Osteocyte (in vitro differentiated cells): ENCODE data around the gene SNAPIN. TPM values are rescaled to one million over a fixed set of nuclear protein-coding genes. Genes with fewer than 3 reads are reported as not detected.

Source experiments
- DNase-seq: peaks from one replicate; pipeline ENCODE4 v3.0.0; 2021; ENCODE audit warnings: mixed read lengths; ENCODE audit not compliant: unreplicated experiment; ENCODE audit errors: extremely low spot score
- H3K27ac Mint-ChIP-seq: one replicate; pipeline ENCODE4 v1.8.0; 2021; ENCODE audit warnings: mild to moderate bottlenecking, mixed read lengths; ENCODE audit not compliant: unreplicated experiment
- H3K27me3 Mint-ChIP-seq: one replicate; pipeline ENCODE4 v1.8.0; 2021; ENCODE audit warnings: mixed read lengths; ENCODE audit not compliant: unreplicated experiment
- H3K36me3 Mint-ChIP-seq: one replicate; pipeline ENCODE4 v1.8.0; 2021; ENCODE audit warnings: mixed read lengths; ENCODE audit not compliant: unreplicated experiment
- H3K4me1 Mint-ChIP-seq: one replicate; pipeline ENCODE4 v1.8.0; 2021; ENCODE audit warnings: mixed read lengths; ENCODE audit not compliant: unreplicated experiment
- H3K4me3 Mint-ChIP-seq: one replicate; pipeline ENCODE4 v1.8.0; 2021; ENCODE audit warnings: mild to moderate bottlenecking, moderate library complexity, mixed read lengths; ENCODE audit not compliant: unreplicated experiment
- H3K9me3 Mint-ChIP-seq: one replicate; pipeline ENCODE4 v1.8.0; 2021; ENCODE audit warnings: mixed read lengths; ENCODE audit not compliant: unreplicated experiment
- CTCF ChIP-seq: fragments of 200-600 bp; sonication (generic); IDR thresholded peaks from 2 replicates; pipeline ENCODE4 v1.5.0; 2021; ENCODE audit warnings: antibody characterized with exemption, mild to moderate bottlenecking, moderate library complexity
- total RNA-seq: library from RNA; stranded (reverse); gene quantifications from 2 replicates; pipeline ENCODE4 v1.2.1, GENCODE V29; 2021

Gene SNAPIN
- total RNA-seq, 1 donor from 2014 or later, result 46.3 TPM

DNA sequence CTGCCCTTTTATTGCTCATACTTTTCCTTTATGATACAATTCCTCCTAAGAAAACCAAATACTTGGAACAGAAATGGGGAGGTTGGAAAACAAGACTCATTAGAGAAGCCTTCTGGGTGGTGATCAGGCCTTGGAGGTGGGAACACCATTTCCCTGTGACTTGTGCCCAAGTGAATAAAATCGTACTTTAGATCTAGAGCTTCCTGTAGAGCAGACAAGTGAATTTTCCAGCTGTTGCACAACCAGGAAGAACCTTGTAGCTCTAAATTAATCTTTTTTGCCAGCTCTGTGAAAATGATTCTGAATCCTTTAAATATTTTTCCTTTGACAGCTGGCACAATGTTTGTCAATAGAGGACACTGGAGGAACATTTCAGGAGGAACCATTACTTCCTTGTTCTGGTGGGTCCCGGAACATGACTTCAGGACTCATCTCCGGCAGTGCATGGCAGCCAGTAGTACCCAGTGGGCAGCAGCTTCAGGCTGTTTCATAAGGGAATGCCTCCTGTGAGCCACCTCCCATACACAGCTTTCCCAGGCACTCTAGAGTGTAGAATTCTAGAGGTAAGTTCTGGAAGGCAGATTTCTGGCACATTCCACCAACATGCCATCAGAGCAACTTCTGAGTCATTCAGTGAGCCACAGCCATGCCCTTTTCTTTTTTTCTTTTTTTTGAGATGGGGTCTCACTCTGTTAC is 5.5 kb upstream of the SNAPIN start:
- TF ChIP-seq CTCF, result no peak
- no peak for DNase-seq
- no peak overlapping the region for H3K4me3 Mint-ChIP-seq
- H3K36me3 Mint-ChIP-seq, result no peaks in the 10 kb centered on the region
- H3K9me3 Mint-ChIP-seq, result no peaks in the 10 kb centered on the region
- H3K27ac Mint-ChIP-seq, result no peak overlapping the region
- H3K27me3 Mint-ChIP-seq, result no peaks in the 10 kb centered on the region
- peaks cover 4% of the 10 kb centered on the region for H3K4me1 Mint-ChIP-seq

DNA sequence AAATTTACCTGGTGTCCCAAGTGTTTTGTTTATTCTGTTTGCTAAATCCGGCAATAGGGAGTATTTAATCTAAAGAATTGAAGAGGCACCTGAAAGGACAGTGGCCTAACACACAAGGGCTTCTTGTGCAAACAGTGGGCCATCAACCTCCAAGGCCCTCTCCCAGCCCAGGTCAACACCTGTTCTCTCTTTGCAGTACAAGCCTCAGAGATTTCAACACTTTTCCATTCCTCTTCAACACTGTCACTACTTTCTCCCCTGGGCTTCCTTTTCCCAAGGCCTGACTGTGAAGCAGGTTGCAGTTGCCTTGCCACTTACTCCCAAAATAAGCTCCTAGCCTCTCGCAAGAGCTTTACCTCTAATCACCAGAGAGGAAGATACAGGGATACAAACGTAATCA is 3.2 kb upstream of the SNAPIN start:
- Mint-ChIP-seq H3K4me3 (no peak overlapping the region), H3K36me3 (no peaks in the 10 kb centered on the region), H3K27ac (no peak overlapping the region), H3K4me1 (peaks cover 14% of the 10 kb centered on the region), H3K27me3 (no peaks in the 10 kb centered on the region), H3K9me3 (no peaks in the 10 kb centered on the region)
- TF ChIP-seq CTCF, result no peak
- DNase-seq, result no peak

GRCh38 chr1:153659175-153659534 is 652 bp downstream of the SNAPIN start:
- Mint-ChIP-seq H3K36me3 (peaks cover 22% of the 10 kb centered on the region), H3K4me3 (peak overlapping the region; percentile 97), H3K4me1 (peaks cover 14% of the 10 kb centered on the region), H3K27me3 (no peaks in the 10 kb centered on the region), H3K9me3 (no peaks in the 10 kb centered on the region), H3K27ac (peak overlapping the region; percentile 90)
- no peak for TF ChIP-seq CTCF
- DNase-seq, result no peak

DNA sequence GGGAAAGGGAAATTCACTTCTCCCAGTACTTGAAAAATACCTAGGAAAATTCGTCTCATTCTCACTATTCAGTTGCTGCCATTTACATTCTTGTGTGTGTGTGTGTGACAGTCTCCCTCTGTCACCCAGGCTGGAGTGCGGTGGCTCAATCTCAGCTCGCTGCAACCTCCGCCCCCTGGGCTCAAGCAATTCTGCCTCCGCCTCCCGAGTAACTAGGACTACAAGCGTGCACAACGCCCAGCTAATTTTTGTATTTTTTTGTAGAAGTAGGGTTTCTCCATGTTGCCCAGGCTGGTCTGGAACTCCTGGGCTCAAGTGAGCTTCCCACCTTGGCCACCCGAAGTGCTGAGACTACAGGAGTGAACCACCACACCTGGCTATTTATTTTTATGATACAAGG is 1.2 kb downstream of the SNAPIN start:
- Mint-ChIP-seq H3K27me3 (no peaks in the 10 kb centered on the region), H3K4me1 (peaks cover 14% of the 10 kb centered on the region), H3K36me3 (peaks cover 25% of the 10 kb centered on the region), H3K27ac (peak overlapping the region; percentile 90), H3K4me3 (peak overlapping the region; percentile 97), H3K9me3 (no peaks in the 10 kb centered on the region)
- TF ChIP-seq CTCF, result no peak
- no peak for DNase-seq

DNA sequence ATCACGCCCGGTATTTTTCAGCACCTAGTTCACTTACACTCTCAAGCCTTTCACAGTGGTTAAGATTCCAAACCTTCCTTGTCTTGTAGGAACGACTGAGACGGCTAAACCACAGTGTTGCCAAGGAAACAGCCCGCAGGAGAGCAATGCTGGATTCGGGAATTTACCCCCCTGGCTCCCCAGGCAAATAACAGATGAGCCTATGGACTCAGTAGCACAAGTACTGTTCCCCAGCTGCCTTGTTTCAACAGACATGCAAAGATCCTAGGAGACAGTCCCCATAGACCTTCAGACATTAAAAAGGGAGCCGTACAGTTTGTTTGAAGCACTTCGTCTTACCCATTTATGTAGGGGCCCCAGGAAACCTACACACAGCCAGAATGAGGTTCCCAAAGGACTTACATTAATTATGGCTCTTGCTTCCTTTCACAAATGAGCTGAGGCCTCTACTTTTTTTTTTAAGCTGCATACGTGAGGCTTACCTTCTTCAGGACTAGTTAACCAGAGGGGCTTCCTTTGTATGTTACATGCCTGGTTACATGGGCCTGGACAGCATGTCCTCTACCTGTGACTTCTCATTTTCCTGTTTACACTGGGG is 2.7 kb downstream of the SNAPIN start:
- Mint-ChIP-seq H3K36me3 (peaks cover 39% of the 10 kb centered on the region), H3K4me1 (peaks cover 14% of the 10 kb centered on the region), H3K4me3 (no peak overlapping the region), H3K27me3 (no peaks in the 10 kb centered on the region), H3K9me3 (no peaks in the 10 kb centered on the region), H3K27ac (peak overlapping the region; percentile 56)
- TF ChIP-seq CTCF, result no peak
- no peak for DNase-seq
